Activated T-helper 17 cell treated with anti-CD3 and anti-CD28 coated beads, Interleukin-2, amount 50 U/mL, for 72 hours (primary cell): ENCODE results near the gene PEX3. TPM values are rescaled to one million over a fixed set of nuclear protein-coding genes. Genes with fewer than 3 reads are reported as not detected.
"Not testable (repeated sequence)": the region's sequence is repeated elsewhere in the genome, so short reads cannot be mapped to it uniquely, and the experiment has no call there.

Source experiments
- ATAC-seq: fragments of 150-1000 bp; cut with Tn5 transposase; replicated peaks from 2 replicates; pipeline ENCODE4 v1.10.0; 2021; ENCODE audit warnings: mild to moderate bottlenecking, moderate library complexity
- H3K27ac Mint-ChIP-seq: one replicate; pipeline ENCODE4 v1.8.0; 2022; ENCODE audit warnings: mixed read lengths
- H3K27me3 Mint-ChIP-seq: one replicate; pipeline ENCODE4 v1.8.0; 2022; ENCODE audit warnings: mixed read lengths
- H3K36me3 Mint-ChIP-seq: one replicate; pipeline ENCODE4 v1.8.0; 2022; ENCODE audit warnings: low read depth, mild to moderate bottlenecking, mixed read lengths
- H3K4me1 Mint-ChIP-seq: one replicate; pipeline ENCODE4 v1.8.0; 2022; ENCODE audit warnings: mixed read lengths
- H3K4me3 Mint-ChIP-seq: one replicate; pipeline ENCODE4 v1.8.0; 2022; ENCODE audit warnings: mild to moderate bottlenecking, mixed read lengths
- H3K9me3 Mint-ChIP-seq: one replicate; pipeline ENCODE4 v1.8.0; 2022; ENCODE audit warnings: mixed read lengths
- total RNA-seq, 2 donors: library from RNA; stranded (reverse); gene quantifications; one replicate each; pipeline ENCODE4 v1.2.3, GENCODE V29; 2022

The PEX3 gene
- total RNA-seq, 2 donors from 2014 or later: 30.6 to 37.6 TPM

GRCh38 chr6:143506620-143507019 lies 56.0 kb downstream of the PEX3 start:
- Mint-ChIP-seq H3K9me3 (no peaks in the 10 kb centered on the region), H3K27me3 (no peaks in the 10 kb centered on the region), H3K27ac (peak overlapping the region; percentile 73), H3K4me3 (no peak overlapping the region), H3K4me1 (peaks cover 12% of the 10 kb centered on the region), H3K36me3 (peaks cover 25% of the 10 kb centered on the region)
- ATAC-seq: no peak

- no peak for ATAC-seq
- no peaks in the 10 kb centered on the region for H3K9me3 Mint-ChIP-seq
- no peaks in the 10 kb centered on the region for H3K27me3 Mint-ChIP-seq
- no peak overlapping the region for H3K27ac Mint-ChIP-seq
- peaks cover 12% of the 10 kb centered on the region for H3K4me1 Mint-ChIP-seq
- H3K4me3 Mint-ChIP-seq: no peak overlapping the region
- H3K36me3 Mint-ChIP-seq: peaks cover 25% of the 10 kb centered on the region
Measured at GRCh38 chr6:143507358-143508145, 56.9 kb downstream of the PEX3 start.

- Mint-ChIP-seq H3K4me1 (peaks cover 18% of the 10 kb centered on the region), H3K27ac (peak overlapping the region; percentile 97), H3K4me3 (peak overlapping the region; percentile 99), H3K36me3 (peaks cover 23% of the 10 kb centered on the region)
- not testable (repeated sequence) for H3K9me3 Mint-ChIP-seq, ATAC-seq, H3K27me3 Mint-ChIP-seq
Measured at GRCh38 chr6:143510326-143510725, 59.7 kb downstream of the PEX3 start.

- peak; percentile 87 for ATAC-seq
- no peaks in the 10 kb centered on the region for H3K9me3 Mint-ChIP-seq
- H3K27me3 Mint-ChIP-seq: no peaks in the 10 kb centered on the region
- peak within 1 kb of the TSS; percentile 97 for H3K27ac Mint-ChIP-seq
- H3K4me3 Mint-ChIP-seq: peak within 1 kb of the TSS; percentile 99
- H3K36me3 Mint-ChIP-seq: peaks cover 14% of the 10 kb centered on the region
- H3K4me1 Mint-ChIP-seq: peaks cover 11% of the 10 kb centered on the region
Measured at GRCh38 chr6:143510991-143511891, 60.6 kb downstream of the PEX3 start, which contains the start of gene FUCA2. Gene FUCA2 (minus strand): TSS chr6:143511720. CDS start chr6:143511634, 86 bp downstream.

GRCh38 chr6:143513410-143513809 lies 62.8 kb downstream of the PEX3 start:
- Mint-ChIP-seq H3K9me3 (no peaks in the 10 kb centered on the region), H3K27me3 (no peaks in the 10 kb centered on the region), H3K4me3 (peak overlapping the region; percentile 58), H3K4me1 (peaks cover 17% of the 10 kb centered on the region), H3K27ac (peak overlapping the region; percentile 37), H3K36me3 (no peaks in the 10 kb centered on the region)
- ATAC-seq: no peak

- no peaks in the 10 kb centered on the region for H3K9me3 Mint-ChIP-seq
- H3K36me3 Mint-ChIP-seq: no peaks in the 10 kb centered on the region
- ATAC-seq: no peak
- peaks cover 17% of the 10 kb centered on the region for H3K4me1 Mint-ChIP-seq
- no peaks in the 10 kb centered on the region for H3K27me3 Mint-ChIP-seq
- no peak overlapping the region for H3K27ac Mint-ChIP-seq
- no peak overlapping the region for H3K4me3 Mint-ChIP-seq
Measured at GRCh38 chr6:143515061-143515760, 64.6 kb downstream of the PEX3 start.

GRCh38 chr6:143515766-143516355 lies 65.3 kb downstream of the PEX3 start:
- Mint-ChIP-seq H3K4me1 (peaks cover 17% of the 10 kb centered on the region), H3K4me3 (no peak overlapping the region), H3K36me3 (no peaks in the 10 kb centered on the region), H3K9me3 (no peaks in the 10 kb centered on the region), H3K27me3 (no peaks in the 10 kb centered on the region), H3K27ac (no peak overlapping the region)
- ATAC-seq: no peak

- Mint-ChIP-seq H3K36me3 (no peaks in the 10 kb centered on the region), H3K4me1 (peaks cover 21% of the 10 kb centered on the region), H3K27ac (peak overlapping the region; percentile 39), H3K27me3 (no peaks in the 10 kb centered on the region), H3K9me3 (no peaks in the 10 kb centered on the region), H3K4me3 (no peak overlapping the region)
- ATAC-seq: peak; percentile 24
Measured at GRCh38 chr6:143516690-143517446, 66.3 kb downstream of the PEX3 start.

GRCh38 chr6:143517447-143517773 lies 66.8 kb downstream of the PEX3 start:
- H3K36me3 Mint-ChIP-seq: no peaks in the 10 kb centered on the region

GRCh38 chr6:143522039-143522600 lies 71.5 kb downstream of the PEX3 start:
- H3K27me3 Mint-ChIP-seq: no peaks in the 10 kb centered on the region
- H3K36me3 Mint-ChIP-seq: no peaks in the 10 kb centered on the region
- no peak overlapping the region for H3K4me3 Mint-ChIP-seq
- H3K4me1 Mint-ChIP-seq: peaks cover 7% of the 10 kb centered on the region
- no peak for ATAC-seq
- no peak overlapping the region for H3K27ac Mint-ChIP-seq
- H3K9me3 Mint-ChIP-seq: no peaks in the 10 kb centered on the region

More at GRCh38 chr6:143517447-143517773, 66.8 kb downstream of the PEX3 start:
- Mint-ChIP-seq H3K4me1 (peaks cover 21% of the 10 kb centered on the region), H3K9me3 (no peaks in the 10 kb centered on the region), H3K27me3 (no peaks in the 10 kb centered on the region), H3K27ac (peak overlapping the region; percentile 39), H3K4me3 (no peak overlapping the region)
- ATAC-seq: no peak

GRCh38 chr6:143525356-143525755 lies 74.8 kb downstream of the PEX3 start:
- Mint-ChIP-seq H3K27ac (no peak overlapping the region), H3K27me3 (no peaks in the 10 kb centered on the region), H3K36me3 (no peaks in the 10 kb centered on the region), H3K9me3 (no peaks in the 10 kb centered on the region), H3K4me1 (peaks cover 14% of the 10 kb centered on the region), H3K4me3 (no peak overlapping the region)
- no peak for ATAC-seq

GRCh38 chr6:143527677-143528076 lies 77.1 kb downstream of the PEX3 start:
- H3K4me1 Mint-ChIP-seq: peaks cover 9% of the 10 kb centered on the region
- H3K9me3 Mint-ChIP-seq: no peaks in the 10 kb centered on the region
- no peaks in the 10 kb centered on the region for H3K27me3 Mint-ChIP-seq
- peak overlapping the region; percentile 70 for H3K27ac Mint-ChIP-seq
- peak overlapping the region; percentile 82 for H3K4me3 Mint-ChIP-seq
- H3K36me3 Mint-ChIP-seq: no peaks in the 10 kb centered on the region
- ATAC-seq: no peak

- no peaks in the 10 kb centered on the region for H3K9me3 Mint-ChIP-seq
- peak; percentile 89 for ATAC-seq
- H3K27me3 Mint-ChIP-seq: no peaks in the 10 kb centered on the region
- H3K27ac Mint-ChIP-seq: peak overlapping the region; percentile 70
- H3K4me1 Mint-ChIP-seq: peaks cover 9% of the 10 kb centered on the region
- no peaks in the 10 kb centered on the region for H3K36me3 Mint-ChIP-seq
- peak overlapping the region; percentile 82 for H3K4me3 Mint-ChIP-seq
Measured at GRCh38 chr6:143528164-143528811, 77.7 kb downstream of the PEX3 start.
